Duodenal mucosa (tissue), 2 donors: ENCODE data around the gene DOCK10.

Experiments
- H3K27ac ChIP-seq: one replicate; pipeline ENCODE4 v1.7.0; 2013; ENCODE audit warnings: low read depth, low read length
- H3K27me3 ChIP-seq, 2 donors: one replicate each; pipeline ENCODE4 v1.7.0; 2013; ENCODE audit warnings: low read length in 2 of 2, control low read depth in 1 of 2; ENCODE audit not compliant: insufficient read depth in 2 of 2, control insufficient read depth in 1 of 2
- H3K36me3 ChIP-seq, 2 donors: one replicate each; pipeline ENCODE4 v1.7.0; 2013; ENCODE audit warnings: low read length in 2 of 2, control low read depth in 1 of 2; ENCODE audit not compliant: insufficient read depth in 2 of 2, control insufficient read depth in 1 of 2
- H3K4me1 ChIP-seq, 2 donors: one replicate each; pipeline ENCODE4 v1.7.0; 2013; ENCODE audit warnings: low read length in 2 of 2, control low read depth in 1 of 2; ENCODE audit not compliant: insufficient read depth in 2 of 2, control insufficient read depth in 1 of 2
- H3K4me3 ChIP-seq, 2 donors: one replicate each; pipeline ENCODE4 v1.7.0; 2013; ENCODE audit warnings: low read length in 2 of 2, low read depth in 1 of 2
- H3K9ac ChIP-seq, 2 donors: one replicate each; pipeline ENCODE4 v1.7.0; 2013; ENCODE audit warnings: low read length in 2 of 2, low read depth in 1 of 2
- H3K9me3 ChIP-seq, 2 donors: one replicate each; pipeline ENCODE4 v1.7.0; 2013; ENCODE audit warnings: low read length in 2 of 2, control low read depth in 1 of 2; ENCODE audit not compliant: control insufficient read depth in 1 of 2

DOCK10 gene

DNA sequence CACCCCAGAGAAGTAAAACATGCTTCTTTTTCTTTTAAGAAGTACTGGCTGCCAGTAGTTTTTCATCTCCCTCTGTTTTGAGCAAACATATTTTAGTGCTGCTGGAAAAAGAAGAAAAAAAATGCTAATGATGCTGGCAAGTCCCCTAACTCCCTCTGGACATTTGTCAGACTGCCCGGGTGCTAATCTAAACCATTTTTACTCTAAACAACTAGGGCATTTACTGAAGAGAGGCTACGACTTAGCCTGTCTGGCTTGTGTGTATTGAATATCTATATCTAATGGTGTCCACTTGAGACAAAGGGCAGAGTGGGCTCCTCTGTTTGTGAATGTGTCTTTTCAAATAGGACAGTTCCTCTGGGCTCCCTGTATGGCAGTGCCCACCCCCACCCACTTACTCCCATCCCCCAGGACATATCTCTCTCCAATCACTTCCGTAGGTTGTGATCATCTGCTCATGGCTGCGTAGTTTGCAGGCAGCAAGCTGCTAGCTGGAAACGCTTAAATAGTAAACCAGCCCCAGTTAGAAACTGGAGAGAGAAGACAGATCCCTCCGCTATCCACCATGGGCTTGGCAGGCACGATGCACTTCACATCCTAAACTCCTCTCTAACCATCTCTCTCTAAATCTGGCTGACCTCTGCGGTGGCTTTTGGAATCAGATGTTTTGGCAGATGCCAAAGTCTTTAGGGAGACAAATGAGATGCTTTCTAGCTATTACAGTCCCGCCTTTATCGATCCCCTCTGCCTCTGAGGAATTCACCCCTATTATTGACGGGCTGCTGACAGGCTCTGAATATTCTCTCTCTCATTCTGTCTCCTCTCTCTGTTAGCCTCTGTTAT, 58.3 kb downstream of the DOCK10 start:
- H3K36me3 ChIP-seq, result no peaks in the 10 kb centered on the region
- no peaks in the 10 kb centered on the region for H3K9me3 ChIP-seq
- H3K4me1 ChIP-seq, result peaks cover 0 to 7% of the 10 kb centered on the region in 2 donors
- H3K27ac ChIP-seq, result no peak overlapping the region
- H3K27me3 ChIP-seq, result no peaks in the 10 kb centered on the region
- H3K9ac ChIP-seq, result no peak overlapping the region
- H3K4me3 ChIP-seq, result peak overlapping the region; percentile 38 to 41

GRCh38 chr2:224982910-224983711, 59.2 kb downstream of the DOCK10 start:
- Histone ChIP-seq H3K4me3 (peak overlapping the region; percentile 38 to 41), H3K9ac (no peak overlapping the region), H3K27me3 (no peaks in the 10 kb centered on the region), H3K9me3 (no peaks in the 10 kb centered on the region), H3K27ac (no peak overlapping the region), H3K4me1 (peaks cover 0 to 7% of the 10 kb centered on the region in 2 donors), H3K36me3 (no peaks in the 10 kb centered on the region)

- H3K36me3 ChIP-seq, result no peaks in the 10 kb centered on the region
- no peak overlapping the region for H3K4me3 ChIP-seq
- H3K9ac ChIP-seq, result no peak overlapping the region
- H3K27me3 ChIP-seq, result no peaks in the 10 kb centered on the region
- no peak overlapping the region for H3K27ac ChIP-seq
- peaks cover 0 to 7% of the 10 kb centered on the region in 2 donors for H3K4me1 ChIP-seq
- no peaks in the 10 kb centered on the region for H3K9me3 ChIP-seq
Measured at GRCh38 chr2:224982226-224982625, 60.0 kb downstream of the DOCK10 start.

- no peak overlapping the region for H3K4me3 ChIP-seq
- no peak overlapping the region for H3K27ac ChIP-seq
- H3K4me1 ChIP-seq, result no peaks in the 10 kb centered on the region
- H3K9ac ChIP-seq, result no peak overlapping the region
- H3K27me3 ChIP-seq, result no peaks in the 10 kb centered on the region
- H3K9me3 ChIP-seq, result no peaks in the 10 kb centered on the region
- no peaks in the 10 kb centered on the region for H3K36me3 ChIP-seq
Measured at GRCh38 chr2:224976629-224977525, 65.4 kb downstream of the DOCK10 start.

DNA sequence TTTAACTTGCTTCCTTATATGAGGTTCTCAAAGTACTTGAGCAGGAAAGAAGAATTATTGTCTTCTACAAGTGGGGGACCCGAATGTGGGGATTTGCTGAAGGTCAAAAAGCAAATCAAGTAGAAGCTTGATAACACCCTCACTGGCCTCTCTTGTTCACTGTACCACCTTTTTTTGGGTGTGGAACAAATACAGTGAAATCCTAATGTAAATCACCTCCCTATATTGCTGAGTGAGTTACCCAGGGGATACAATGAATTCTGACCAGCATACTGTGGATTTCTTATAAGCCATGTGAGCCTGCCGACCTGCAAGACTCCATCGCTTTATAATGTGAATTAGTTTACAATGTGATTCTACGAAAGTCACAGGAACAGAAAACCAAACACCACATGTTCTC, 66.5 kb downstream of the DOCK10 start:
- no peak overlapping the region for H3K27ac ChIP-seq
- no peak overlapping the region for H3K4me3 ChIP-seq
- H3K9ac ChIP-seq, result no peak overlapping the region
- H3K36me3 ChIP-seq, result no peaks in the 10 kb centered on the region
- peaks cover 5 to 8% of the 10 kb centered on the region in 2 donors for H3K4me1 ChIP-seq
- H3K27me3 ChIP-seq, result no peaks in the 10 kb centered on the region
- H3K9me3 ChIP-seq, result no peaks in the 10 kb centered on the region

DNA sequence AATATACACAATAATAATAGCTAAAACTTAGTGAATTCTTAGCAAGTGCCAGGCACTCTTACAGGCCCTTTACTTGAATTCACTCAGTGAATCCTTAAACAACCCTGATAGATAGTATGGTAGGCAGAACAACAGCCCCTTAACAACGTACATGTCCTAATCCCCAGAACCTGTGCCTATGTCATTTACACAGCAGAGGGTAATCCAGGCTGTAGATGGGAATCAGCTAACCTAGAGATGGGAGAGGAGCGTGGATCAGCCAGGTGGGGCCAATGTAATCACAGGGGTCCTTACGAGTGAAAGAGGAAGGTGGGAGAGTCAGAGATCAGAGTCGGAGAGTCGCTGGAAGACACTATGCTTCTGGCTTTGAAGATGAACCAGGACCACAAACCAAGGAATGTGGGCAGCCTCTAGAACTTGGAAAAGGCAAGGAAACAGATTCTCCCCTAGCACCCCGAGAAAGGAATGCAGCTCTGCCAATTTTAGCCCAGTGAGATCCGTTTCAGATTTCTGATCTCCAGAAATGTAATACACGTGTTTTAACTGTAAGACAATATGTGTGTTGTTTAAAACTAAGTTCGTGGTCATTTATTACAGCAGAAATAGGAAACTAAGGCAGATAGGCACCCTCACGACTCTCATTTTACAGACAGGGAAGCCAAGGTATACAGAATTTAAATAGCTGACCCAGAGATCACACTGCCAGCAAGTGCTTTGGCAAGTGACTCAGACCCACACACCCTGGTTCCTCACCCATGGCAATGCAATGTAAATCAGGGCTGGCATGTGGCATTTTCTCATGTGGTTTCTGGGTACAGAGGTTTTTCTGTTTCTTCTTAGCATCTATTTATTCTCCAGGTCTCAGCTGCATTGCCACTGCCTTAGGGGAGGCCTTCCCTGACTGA, 68.9 kb downstream of the DOCK10 start:
- Histone ChIP-seq H3K9ac (no peak overlapping the region), H3K4me1 (peaks cover 9 to 12% of the 10 kb centered on the region in 2 donors), H3K27me3 (no peaks in the 10 kb centered on the region), H3K27ac (no peak overlapping the region), H3K4me3 (no peak overlapping the region), H3K36me3 (no peaks in the 10 kb centered on the region), H3K9me3 (no peaks in the 10 kb centered on the region)

GRCh38 chr2:224971214-224971613, 71.1 kb downstream of the DOCK10 start:
- H3K27ac ChIP-seq, result no peak overlapping the region
- no peaks in the 10 kb centered on the region for H3K27me3 ChIP-seq
- no peak overlapping the region for H3K4me3 ChIP-seq
- H3K9ac ChIP-seq, result no peak overlapping the region
- H3K4me1 ChIP-seq, result peaks cover 9 to 12% of the 10 kb centered on the region in 2 donors
- H3K36me3 ChIP-seq, result no peaks in the 10 kb centered on the region
- H3K9me3 ChIP-seq, result no peaks in the 10 kb centered on the region

DNA sequence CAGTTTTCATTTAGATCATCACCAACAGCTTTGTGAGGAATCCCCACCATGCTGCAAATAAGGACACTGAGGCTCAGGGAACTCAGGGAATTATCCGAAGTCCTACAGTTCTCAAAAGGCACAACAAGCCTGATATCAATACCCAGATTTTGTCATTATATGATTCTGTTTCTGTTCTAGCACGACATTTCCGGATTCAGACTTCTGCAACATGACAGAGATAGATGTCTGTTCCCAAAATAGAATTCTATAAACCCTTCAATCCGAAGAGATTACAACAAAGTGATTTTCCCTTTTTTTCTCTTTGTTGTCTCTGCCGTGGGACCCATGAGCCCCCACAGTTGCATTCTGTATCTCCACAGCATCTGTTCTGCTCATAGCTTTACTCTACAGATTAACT, 72.0 kb downstream of the DOCK10 start:
- no peak overlapping the region for H3K9ac ChIP-seq
- H3K4me3 ChIP-seq, result no peak overlapping the region
- H3K4me1 ChIP-seq, result peaks cover 9 to 12% of the 10 kb centered on the region in 2 donors
- no peaks in the 10 kb centered on the region for H3K27me3 ChIP-seq
- no peaks in the 10 kb centered on the region for H3K9me3 ChIP-seq
- H3K36me3 ChIP-seq, result no peaks in the 10 kb centered on the region
- no peak overlapping the region for H3K27ac ChIP-seq

DNA sequence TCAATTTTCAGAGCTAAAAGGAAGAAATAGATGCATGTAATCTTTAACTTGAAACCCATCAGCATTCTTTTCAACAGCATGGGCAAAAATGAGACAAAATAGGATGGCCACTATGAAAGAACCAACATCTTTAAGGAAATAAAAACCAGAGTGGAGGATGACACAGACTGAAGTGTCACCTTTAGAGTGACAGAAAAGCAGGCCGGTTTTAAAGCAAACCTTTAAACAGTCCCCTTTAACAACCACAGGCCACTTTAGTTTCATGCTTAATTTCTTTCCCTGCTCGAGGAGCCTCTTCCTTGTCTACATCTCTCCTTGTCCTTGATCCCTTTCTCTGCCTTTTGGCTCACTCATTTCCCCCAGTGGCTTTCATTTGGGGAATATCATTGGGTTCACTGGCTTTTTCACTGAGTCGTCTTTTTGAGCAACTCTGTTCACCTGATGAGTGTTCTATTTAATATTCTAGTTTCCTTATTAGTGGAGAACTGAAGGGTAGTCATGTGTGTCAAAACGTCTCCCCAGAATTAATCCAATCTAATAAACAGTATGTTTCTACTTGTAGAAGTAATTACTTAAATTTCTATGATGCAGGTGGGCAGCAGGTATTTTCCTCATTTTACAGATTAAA, 72.5 kb downstream of the DOCK10 start:
- Histone ChIP-seq H3K27me3 (no peaks in the 10 kb centered on the region), H3K9me3 (no peaks in the 10 kb centered on the region), H3K36me3 (no peaks in the 10 kb centered on the region), H3K27ac (no peak overlapping the region), H3K4me1 (peaks cover 9 to 12% of the 10 kb centered on the region in 2 donors), H3K9ac (no peak overlapping the region), H3K4me3 (no peak overlapping the region)
